ENCODE data around the gene THBS3. TPM values are rescaled to one million over a fixed set of nuclear protein-coding genes. Genes with fewer than 3 reads are reported as not detected.
"Not testable (repeated sequence)": the region's sequence is repeated elsewhere in the genome, so short reads cannot be mapped to it uniquely, and the experiment has no call there.

The THBS3 gene
- total and polyA plus RNA-seq, 3 experiments from 2014 or later = 2.9 to 7.9 (median 7.8) TPM

DNA sequence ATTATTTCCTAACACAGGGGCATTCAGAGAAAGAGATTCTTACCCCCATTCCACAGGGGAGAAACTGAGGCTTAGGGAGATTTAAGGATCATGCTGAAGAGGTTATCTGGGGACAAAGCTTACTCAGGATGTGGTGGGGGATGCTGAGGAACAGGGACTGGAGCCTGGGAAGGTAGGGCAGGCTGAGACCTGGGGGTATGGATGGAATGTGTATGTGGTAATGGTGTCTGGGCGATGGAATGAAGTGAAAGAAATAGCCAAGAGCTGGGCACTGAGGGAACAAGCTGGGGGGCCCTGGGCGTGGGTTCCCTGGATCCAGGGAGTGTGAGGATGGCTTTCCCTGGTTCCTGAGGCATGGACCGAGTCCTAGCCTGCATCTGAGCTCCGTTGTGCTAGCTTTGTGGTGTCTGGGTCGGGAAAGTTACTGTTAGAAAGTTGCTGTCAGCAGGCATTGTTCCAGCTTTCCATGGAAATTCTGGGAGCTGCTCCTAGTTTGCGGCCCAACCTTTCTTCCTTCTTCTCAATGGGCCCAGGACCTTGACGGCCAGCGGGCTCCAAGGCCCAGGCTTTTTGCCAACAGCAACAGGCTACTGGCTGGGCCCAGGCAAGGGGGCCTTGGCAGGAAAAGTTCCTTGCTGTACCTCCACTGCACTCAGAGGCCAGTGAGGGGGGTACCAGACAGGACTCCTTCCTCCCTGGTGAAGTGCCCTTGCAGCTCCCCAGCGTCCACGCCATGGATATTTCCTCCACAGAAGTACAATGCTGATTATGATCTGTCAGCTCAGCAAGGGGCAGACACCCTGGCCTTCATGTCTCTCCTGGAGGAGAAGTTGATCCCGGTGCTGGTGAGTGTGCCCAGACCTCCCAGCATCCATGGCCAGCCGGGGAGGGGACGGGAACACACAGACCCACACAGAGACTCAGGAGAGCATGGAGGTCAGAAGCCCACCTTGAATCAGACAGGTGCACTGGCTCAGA lies 24.6 kb upstream of the THBS3 start:
- H3K4me1 ChIP-seq (ENCODE audit: insufficient read depth, low read length); CTCF ChIA-PET; H3K9me3 Mint-ChIP-seq; H3K36me3 ChIP-seq (ENCODE audit: insufficient read depth, low read length); H3K4me3 Mint-ChIP-seq; H3K4me3 ChIP-seq (ENCODE audit: low read length); H3K9me3 ChIP-seq (ENCODE audit: low read length); H3K27ac ChIP-seq (ENCODE audit: low read depth, low read length); DNase-seq; H3K27me3 Mint-ChIP-seq; POLR2A ChIA-PET; H3K27me3 ChIP-seq (ENCODE audit: insufficient read depth, low read length, poor library complexity, severe bottlenecking): not testable (repeated sequence)
- peaks cover 5 to 20% (median 5%) of the 10 kb centered on the region in 3 donors for H3K36me3 Mint-ChIP-seq
- peaks cover 14 to 17% (median 15%) of the 10 kb centered on the region in 3 donors for H3K4me1 Mint-ChIP-seq
- H3K27ac Mint-ChIP-seq = peak overlapping the region in 4 of 8 donors; percentile 29 to 89 (median 70)

GRCh38 chr1:155231302-155231701 lies 23.6 kb upstream of the THBS3 start:
- CTCF ChIA-PET; H3K36me3 ChIP-seq (ENCODE audit: insufficient read depth, low read length); H3K4me3 ChIP-seq (ENCODE audit: low read length); H3K27me3 Mint-ChIP-seq; DNase-seq; H3K4me3 Mint-ChIP-seq; H3K9me3 Mint-ChIP-seq; H3K9me3 ChIP-seq (ENCODE audit: low read length); H3K27ac ChIP-seq (ENCODE audit: low read depth, low read length); POLR2A ChIA-PET; H3K27me3 ChIP-seq (ENCODE audit: insufficient read depth, low read length, poor library complexity, severe bottlenecking): not testable (repeated sequence)
- peaks cover 0 to 12% (median 5%) of the 10 kb centered on the region in 3 donors for H3K36me3 Mint-ChIP-seq
- H3K4me1 Mint-ChIP-seq = peaks cover 24 to 27% (median 25%) of the 10 kb centered on the region in 3 donors
- peaks cover 12% of the 10 kb centered on the region for H3K4me1 ChIP-seq (ENCODE audit: insufficient read depth, low read length)
- peak overlapping the region; percentile 17 to 83 (median 34) for H3K27ac Mint-ChIP-seq

GRCh38 chr1:155228096-155228427 lies 20.4 kb upstream of the THBS3 start:
- ChIA-PET CTCF (interaction anchor here (1.3 to 5.1 kb wide), 6 partner anchors 16 to 143 kb away, joined by 3 to 32 read pairs (median 10); partner anchors contain the start of gene THBS3), POLR2A (interaction anchor here (0.9 to 2.5 kb wide), 3 partner anchors 13 to 33 kb away, joined by 3 to 9 read pairs (median 3); partner anchors contain the start of gene THBS3)
- peak overlapping the region; percentile 89 for H3K27ac ChIP-seq (ENCODE audit: low read depth, low read length)

DNA sequence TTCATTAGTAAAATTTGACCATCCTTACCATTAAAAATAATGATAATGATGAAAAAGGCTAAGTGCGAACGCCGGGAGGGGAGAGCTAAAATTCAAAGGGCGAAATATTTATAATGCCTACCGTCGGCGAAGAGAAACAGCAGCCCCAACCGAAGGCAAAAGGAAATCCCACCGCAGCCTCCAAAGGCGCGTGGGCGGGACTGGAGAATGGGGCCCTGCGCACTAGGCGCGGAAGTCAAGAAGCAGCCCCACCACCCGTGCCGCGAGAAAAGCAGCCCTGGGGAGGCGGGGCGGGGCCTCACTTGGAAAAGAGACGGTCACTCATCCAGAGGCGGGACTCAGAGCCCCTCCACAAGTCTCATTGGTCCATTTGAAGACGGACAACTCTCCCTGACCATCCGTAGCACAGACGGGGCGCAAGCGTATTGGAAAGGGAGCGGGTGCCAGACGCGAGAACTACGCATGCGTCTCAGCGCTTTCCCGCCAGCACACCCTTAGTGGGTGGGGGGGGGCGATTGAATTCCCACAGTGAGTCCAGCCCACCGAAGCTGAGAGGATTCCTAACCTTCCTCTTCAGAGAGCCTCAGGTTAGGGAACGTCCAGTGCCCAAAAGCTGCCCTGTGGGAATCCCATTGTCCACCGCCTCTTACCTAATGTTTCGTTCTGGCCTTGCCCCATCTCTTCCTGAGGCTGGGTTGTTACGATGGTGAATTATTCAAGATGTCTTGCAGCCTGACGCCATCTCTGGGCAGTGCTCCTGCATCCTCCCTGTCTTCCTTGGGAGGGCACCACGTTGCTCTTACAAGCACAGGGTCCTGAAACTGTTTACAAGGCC lies 19.8 kb upstream of the THBS3 start:
- H3K4me3 Mint-ChIP-seq = peak overlapping the region; percentile 70 to 96 (median 87)
- peak; percentile 97 to 99 (median 98) for DNase-seq
- H3K27me3 ChIP-seq (ENCODE audit: insufficient read depth, low read length, poor library complexity, severe bottlenecking) = no peaks in the 10 kb centered on the region
- H3K9me3 ChIP-seq (ENCODE audit: low read length) = no peaks in the 10 kb centered on the region
- CTCF ChIA-PET = interaction anchor here (0.8 to 5.3 kb wide), 18 partner anchors 9 to 143 kb away, joined by 3 to 67 read pairs (median 4); partner anchors contain the start of genes KRTCAP2, MTX1 and THBS3
- H3K4me3 ChIP-seq (ENCODE audit: low read length) = peak overlapping the region; percentile 93
- H3K9me3 Mint-ChIP-seq = no peaks in the 10 kb centered on the region
- peaks cover 0 to 2% (median 0%) of the 10 kb centered on the region in 3 donors for H3K36me3 Mint-ChIP-seq
- peak overlapping the region; percentile 82 to 96 (median 94) for H3K27ac Mint-ChIP-seq
- peaks cover 0 to 2% of the 10 kb centered on the region in 2 donors for H3K27me3 Mint-ChIP-seq
- peaks cover 17% of the 10 kb centered on the region for H3K4me1 ChIP-seq (ENCODE audit: insufficient read depth, low read length)
- peaks cover 23 to 24% (median 24%) of the 10 kb centered on the region in 3 donors for H3K4me1 Mint-ChIP-seq
- H3K36me3 ChIP-seq (ENCODE audit: insufficient read depth, low read length) = no peaks in the 10 kb centered on the region
- peak overlapping the region; percentile 89 for H3K27ac ChIP-seq (ENCODE audit: low read depth, low read length)
- POLR2A ChIA-PET = interaction anchor here (0.6 to 2.5 kb wide), 6 partner anchors 14 to 393 kb away, joined by 3 to 9 read pairs (median 3); partner anchors contain the start of genes MTX1 and THBS3

More at GRCh38 chr1:155228096-155228427, 20.4 kb upstream of the THBS3 start:
- Histone ChIP-seq H3K9me3 (ENCODE audit: low read length) (no peaks in the 10 kb centered on the region), H3K27me3 (ENCODE audit: insufficient read depth, low read length, poor library complexity, severe bottlenecking) (no peaks in the 10 kb centered on the region), H3K4me1 (ENCODE audit: insufficient read depth, low read length) (peaks cover 17% of the 10 kb centered on the region), H3K4me3 (ENCODE audit: low read length) (peak overlapping the region; percentile 93), H3K36me3 (ENCODE audit: insufficient read depth, low read length) (no peaks in the 10 kb centered on the region)
- Mint-ChIP-seq H3K36me3 (peaks cover 0 to 2% (median 0%) of the 10 kb centered on the region in 3 donors), H3K4me3 (peak overlapping the region; percentile 70 to 96 (median 87)), H3K4me1 (peaks cover 23 to 24% (median 24%) of the 10 kb centered on the region in 3 donors), H3K27me3 (peaks cover 0 to 2% of the 10 kb centered on the region in 2 donors), H3K9me3 (no peaks in the 10 kb centered on the region), H3K27ac (peak overlapping the region; percentile 82 to 96 (median 94))
- DNase-seq = no peak

GRCh38 chr1:155226910-155227260 lies 19.2 kb upstream of the THBS3 start:
- Mint-ChIP-seq H3K36me3 (peaks cover 0 to 2% (median 0%) of the 10 kb centered on the region in 3 donors), H3K4me1 (peaks cover 23 to 24% (median 24%) of the 10 kb centered on the region in 3 donors), H3K9me3 (no peaks in the 10 kb centered on the region), H3K4me3 (peak overlapping the region; percentile 70 to 96 (median 87)), H3K27me3 (peaks cover 0 to 2% of the 10 kb centered on the region in 2 donors), H3K27ac (peak overlapping the region; percentile 82 to 96 (median 94))
- ChIA-PET CTCF (interaction anchor here (0.8 to 5.3 kb wide), 17 partner anchors 9 to 138 kb away, joined by 3 to 67 read pairs (median 4); partner anchors contain the start of genes KRTCAP2, MTX1 and THBS3), POLR2A (interaction anchor here (1.1 to 2.5 kb wide), 2 partner anchors 15 to 20 kb away, joined by 8 to 9 read pairs; a partner anchor contains a TSS)
- Histone ChIP-seq H3K4me3 (ENCODE audit: low read length) (peak overlapping the region; percentile 93), H3K9me3 (ENCODE audit: low read length) (no peaks in the 10 kb centered on the region), H3K27ac (ENCODE audit: low read depth, low read length) (peak overlapping the region; percentile 89), H3K36me3 (ENCODE audit: insufficient read depth, low read length) (no peaks in the 10 kb centered on the region), H3K4me1 (ENCODE audit: insufficient read depth, low read length) (peaks cover 17% of the 10 kb centered on the region), H3K27me3 (ENCODE audit: insufficient read depth, low read length, poor library complexity, severe bottlenecking) (no peaks in the 10 kb centered on the region)
- DNase-seq = peak in 2 of 5 donors; percentile 15 to 53

- Histone ChIP-seq H3K4me1 (ENCODE audit: insufficient read depth, low read length) (peaks cover 17% of the 10 kb centered on the region), H3K27me3 (ENCODE audit: insufficient read depth, low read length, poor library complexity, severe bottlenecking) (no peaks in the 10 kb centered on the region), H3K4me3 (ENCODE audit: low read length) (peak overlapping the region; percentile 93), H3K9me3 (ENCODE audit: low read length) (no peaks in the 10 kb centered on the region), H3K36me3 (ENCODE audit: insufficient read depth, low read length) (no peaks in the 10 kb centered on the region), H3K27ac (ENCODE audit: low read depth, low read length) (peak overlapping the region; percentile 89)
- peak overlapping the region; percentile 82 to 96 (median 94) for H3K27ac Mint-ChIP-seq
- H3K9me3 Mint-ChIP-seq = no peaks in the 10 kb centered on the region
- ChIA-PET CTCF (interaction anchor here (0.6 to 5.3 kb wide), 17 partner anchors 8 to 138 kb away, joined by 3 to 67 read pairs (median 4); partner anchors contain the start of genes KRTCAP2, MTX1 and THBS3), POLR2A (interaction anchor here (1.1 to 2.5 kb wide), 2 partner anchors 15 to 19 kb away, joined by 8 to 9 read pairs; a partner anchor contains a TSS)
- peaks cover 0 to 2% (median 0%) of the 10 kb centered on the region in 3 donors for H3K36me3 Mint-ChIP-seq
- H3K4me1 Mint-ChIP-seq = peaks cover 23 to 24% (median 24%) of the 10 kb centered on the region in 3 donors
- peak; percentile 72 to 88 (median 77) for DNase-seq
- peak overlapping the region; percentile 70 to 96 (median 87) for H3K4me3 Mint-ChIP-seq
- peaks cover 0 to 2% of the 10 kb centered on the region in 2 donors for H3K27me3 Mint-ChIP-seq
Observed at GRCh38 chr1:155226188-155226909, 18.7 kb upstream of the THBS3 start.

DNA sequence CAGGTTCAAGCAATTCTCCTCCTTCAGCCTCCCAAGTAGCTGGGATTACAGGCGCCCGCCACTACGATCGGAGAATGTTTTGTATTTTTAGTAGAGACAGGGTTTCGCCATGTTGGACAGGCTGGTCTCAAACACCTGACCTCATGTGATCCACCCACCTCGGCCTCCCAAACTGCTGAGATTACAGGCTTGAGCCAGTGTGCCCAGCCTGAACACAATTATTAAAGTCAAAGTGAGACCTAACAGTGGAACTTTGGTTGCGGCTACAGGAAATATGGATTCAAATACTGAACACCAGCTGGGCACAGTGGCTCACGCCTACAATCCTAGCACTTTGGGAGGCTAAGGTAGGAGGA lies 17.7 kb upstream of the THBS3 start:
- H3K36me3 Mint-ChIP-seq; H3K9me3 Mint-ChIP-seq; H3K27me3 ChIP-seq (ENCODE audit: insufficient read depth, low read length, poor library complexity, severe bottlenecking); H3K27me3 Mint-ChIP-seq; H3K4me3 ChIP-seq (ENCODE audit: low read length); H3K36me3 ChIP-seq (ENCODE audit: insufficient read depth, low read length); DNase-seq; POLR2A ChIA-PET; H3K9me3 ChIP-seq (ENCODE audit: low read length): not testable (repeated sequence)
- Mint-ChIP-seq H3K27ac (peak overlapping the region in 3 of 8 donors; percentile 29 to 66 (median 56)), H3K4me3 (peak overlapping the region in 1 of 7 donors; percentile 32), H3K4me1 (peaks cover 22 to 24% (median 23%) of the 10 kb centered on the region in 3 donors)
- Histone ChIP-seq H3K27ac (ENCODE audit: low read depth, low read length) (peak overlapping the region; percentile 89), H3K4me1 (ENCODE audit: insufficient read depth, low read length) (peaks cover 17% of the 10 kb centered on the region)
- CTCF ChIA-PET = interaction anchor here (0.6 to 5.3 kb wide), 6 partner anchors 18 to 52 kb away, joined by 3 to 67 read pairs (median 14); partner anchors contain the start of genes KRTCAP2, MTX1, THBS3 and TRIM46
